ENCODE measurements around the gene DCTN5. TPM values are rescaled to one million over a fixed set of nuclear protein-coding genes. Genes with fewer than 3 reads are reported as not detected.
A peak's percentile ranks its signal among the peaks of the same experiment; 100 is the strongest.

Gene DCTN5
- total RNA-seq, 1 experiment from 2014 or later = 101 TPM

- Mint-ChIP-seq H3K36me3 (ENCODE audit: insufficient read depth, unreplicated experiment) (peaks cover 58% of the 10 kb centered on the region), H3K9me3 (ENCODE audit: unreplicated experiment) (no peaks in the 10 kb centered on the region), H3K27me3 (ENCODE audit: insufficient read depth, unreplicated experiment) (no peaks in the 10 kb centered on the region), H3K27ac (ENCODE audit: unreplicated experiment) (peak overlapping the region; percentile 98), H3K4me3 (ENCODE audit: unreplicated experiment) (peak overlapping the region; percentile 99), H3K4me1 (ENCODE audit: low read depth, unreplicated experiment) (peaks cover 5% of the 10 kb centered on the region)
- BruUV-seq (replicated peaks) = no TSS peak
- Histone ChIP-seq H3K36me3 (ENCODE audit: control insufficient read depth, insufficient read depth, low read length) (peaks cover 5% of the 10 kb centered on the region), H3K4me1 (peaks cover 19% of the 10 kb centered on the region), H3K4me3 (ENCODE audit: low read depth, low read length) (peak overlapping the region; percentile 83), H3K27me3 (replicated peaks; ENCODE audit: control insufficient read depth, insufficient read depth, low read length) (no peaks in the 10 kb centered on the region), H3K9me3 (no peaks in the 10 kb centered on the region)
- intact Hi-C loops (cut with micrococcal nuclease; ENCODE audit: unreplicated experiment) = loop anchor here (5.0 kb wide), 2 partner anchors 37 to 858 kb away; partner anchors contain the start of genes DCTN5, PALB2 and RBBP6
- no peak for TF ChIP-seq CTCF (IDR thresholded peaks at IDR 0.05; ENCODE audit: insufficient read depth in 1 of 2, low read depth in 1 of 2, low read length in 1 of 2, severe bottlenecking in 1 of 2, unreplicated experiment in 1 of 2)
- DNase-seq = peak; percentile 55 to 69
- CTCF ChIA-PET = interaction anchor here (0.5 to 1.4 kb wide), 2 partner anchors 17 to 331 kb away, joined by 3 to 6 read pairs; no protein-coding TSS in a partner anchor
- POLR2A ChIA-PET = interaction anchor here (0.9 to 1.4 kb wide), 2 partner anchors 11 to 122 kb away, joined by 3 to 5 read pairs; partner anchors contain the start of genes EARS2 and UBFD1
These were observed 38.2 kb downstream of the DCTN5 start for GRCh38 chr16:23679274-23679985.

- ChIA-PET POLR2A (interaction anchor here (0.9 to 1.4 kb wide), 2 partner anchors 11 to 123 kb away, joined by 3 to 5 read pairs; partner anchors contain the start of genes EARS2 and UBFD1), CTCF (no interaction called here)
- intact Hi-C loops (cut with micrococcal nuclease; ENCODE audit: unreplicated experiment) = loop anchor here (5.0 kb wide), 2 partner anchors 38 to 857 kb away; partner anchors contain the start of genes DCTN5, PALB2 and RBBP6
- no peaks in the 10 kb centered on the region for H3K27me3 Mint-ChIP-seq (ENCODE audit: insufficient read depth, unreplicated experiment)
- peaks cover 63% of the 10 kb centered on the region for H3K36me3 Mint-ChIP-seq (ENCODE audit: insufficient read depth, unreplicated experiment)
- peaks cover 5% of the 10 kb centered on the region for H3K4me1 Mint-ChIP-seq (ENCODE audit: low read depth, unreplicated experiment)
- no peak for TF ChIP-seq CTCF (IDR thresholded peaks at IDR 0.05; ENCODE audit: insufficient read depth in 1 of 2, low read depth in 1 of 2, low read length in 1 of 2, severe bottlenecking in 1 of 2, unreplicated experiment in 1 of 2)
- Histone ChIP-seq H3K27me3 (replicated peaks; ENCODE audit: control insufficient read depth, insufficient read depth, low read length) (no peaks in the 10 kb centered on the region), H3K4me1 (peaks cover 19% of the 10 kb centered on the region), H3K9me3 (no peaks in the 10 kb centered on the region), H3K36me3 (ENCODE audit: control insufficient read depth, insufficient read depth, low read length) (peaks cover 5% of the 10 kb centered on the region), H3K4me3 (ENCODE audit: low read depth, low read length) (peak overlapping the region; percentile 83)
- no TSS peak for BruUV-seq (replicated peaks)
- H3K4me3 Mint-ChIP-seq (ENCODE audit: unreplicated experiment) = peak overlapping the region; percentile 99
- H3K27ac Mint-ChIP-seq (ENCODE audit: unreplicated experiment) = peak overlapping the region; percentile 98
- no peaks in the 10 kb centered on the region for H3K9me3 Mint-ChIP-seq (ENCODE audit: unreplicated experiment)
- DNase-seq = no peak
These were observed 38.7 kb downstream of the DCTN5 start for GRCh38 chr16:23679986-23680336.

GRCh38 chr16:23682181-23682580, 40.9 kb downstream of the DCTN5 start:
- Histone ChIP-seq H3K9me3 (no peaks in the 10 kb centered on the region), H3K36me3 (ENCODE audit: control insufficient read depth, insufficient read depth, low read length) (peaks cover 7% of the 10 kb centered on the region), H3K4me1 (peaks cover 19% of the 10 kb centered on the region), H3K4me3 (ENCODE audit: low read depth, low read length) (no peak overlapping the region), H3K27me3 (replicated peaks; ENCODE audit: control insufficient read depth, insufficient read depth, low read length) (no peaks in the 10 kb centered on the region)
- POLR2A ChIA-PET = no interaction called here
- no peak for DNase-seq
- no peak overlapping the region for H3K4me3 Mint-ChIP-seq (ENCODE audit: unreplicated experiment)
- H3K9me3 Mint-ChIP-seq (ENCODE audit: unreplicated experiment) = no peaks in the 10 kb centered on the region
- intact Hi-C loops (cut with micrococcal nuclease; ENCODE audit: unreplicated experiment) = no loop called here
- H3K36me3 Mint-ChIP-seq (ENCODE audit: insufficient read depth, unreplicated experiment) = peaks cover 86% of the 10 kb centered on the region
- H3K27me3 Mint-ChIP-seq (ENCODE audit: insufficient read depth, unreplicated experiment) = no peaks in the 10 kb centered on the region
- H3K4me1 Mint-ChIP-seq (ENCODE audit: low read depth, unreplicated experiment) = peaks cover 5% of the 10 kb centered on the region
- no peak overlapping the region for H3K27ac Mint-ChIP-seq (ENCODE audit: unreplicated experiment)
- TF ChIP-seq CTCF (IDR thresholded peaks at IDR 0.05; ENCODE audit: insufficient read depth in 1 of 2, low read depth in 1 of 2, low read length in 1 of 2, severe bottlenecking in 1 of 2, unreplicated experiment in 1 of 2) = no peak
- CTCF ChIA-PET = no interaction called here
- no TSS peak for BruUV-seq (replicated peaks)
